ENCODE results near the gene ZNF783. TPM values are rescaled to one million over a fixed set of nuclear protein-coding genes. Genes with fewer than 3 reads are reported as not detected.
A peak's percentile ranks its signal among the peaks of the same experiment; 100 is the strongest.

Gene ZNF783
- total RNA-seq, 6 experiments from 2014 or later, result 1.5 to 4.9 (median 3.0) TPM

DNA sequence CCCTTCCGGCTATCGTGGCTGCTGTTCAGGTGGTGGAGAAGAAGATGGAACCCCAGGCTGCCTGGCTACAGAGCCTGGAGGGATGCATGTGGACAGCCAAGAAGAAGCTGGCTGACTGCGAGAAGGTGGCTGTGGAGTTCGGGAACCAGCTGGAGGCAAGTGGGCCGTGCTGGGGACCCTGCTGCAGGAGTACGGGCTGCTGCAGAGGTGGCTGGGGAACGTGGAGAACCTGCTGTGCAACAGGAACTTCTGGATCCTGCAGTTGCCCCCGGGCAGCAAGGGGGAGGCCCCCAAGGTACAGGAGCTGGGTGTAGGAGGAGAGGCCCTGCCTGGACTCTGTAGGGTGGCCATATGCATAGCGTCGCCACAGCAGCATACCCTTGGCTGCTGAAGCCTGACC, 25.6 kb downstream of the ZNF783 start:
- Histone ChIP-seq H3K27ac (no peak overlapping the region), H3K4me1 (peaks cover 0 to 30% (median 2%) of the 10 kb centered on the region in 4 donors), H3K9me3 (no peaks in the 10 kb centered on the region), H3K27me3 (no peaks in the 10 kb centered on the region), H3K4me3 (no peak overlapping the region), H3K36me3 (no peaks in the 10 kb centered on the region)
- intact Hi-C loops (cut with DNase I), result no loop called here
- TF ChIP-seq, protein P1, sequence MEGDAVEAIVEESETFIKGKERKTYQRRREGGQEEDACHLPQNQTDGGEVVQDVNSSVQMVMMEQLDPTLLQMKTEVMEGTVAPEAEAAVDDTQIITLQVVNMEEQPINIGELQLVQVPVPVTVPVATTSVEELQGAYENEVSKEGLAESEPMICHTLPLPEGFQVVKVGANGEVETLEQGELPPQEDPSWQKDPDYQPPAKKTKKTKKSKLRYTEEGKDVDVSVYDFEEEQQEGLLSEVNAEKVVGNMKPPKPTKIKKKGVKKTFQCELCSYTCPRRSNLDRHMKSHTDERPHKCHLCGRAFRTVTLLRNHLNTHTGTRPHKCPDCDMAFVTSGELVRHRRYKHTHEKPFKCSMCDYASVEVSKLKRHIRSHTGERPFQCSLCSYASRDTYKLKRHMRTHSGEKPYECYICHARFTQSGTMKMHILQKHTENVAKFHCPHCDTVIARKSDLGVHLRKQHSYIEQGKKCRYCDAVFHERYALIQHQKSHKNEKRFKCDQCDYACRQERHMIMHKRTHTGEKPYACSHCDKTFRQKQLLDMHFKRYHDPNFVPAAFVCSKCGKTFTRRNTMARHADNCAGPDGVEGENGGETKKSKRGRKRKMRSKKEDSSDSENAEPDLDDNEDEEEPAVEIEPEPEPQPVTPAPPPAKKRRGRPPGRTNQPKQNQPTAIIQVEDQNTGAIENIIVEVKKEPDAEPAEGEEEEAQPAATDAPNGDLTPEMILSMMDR (IDR thresholded peaks at IDR 0.05), result no peak
- no peak for TF ChIP-seq POLR2A (IDR thresholded peaks at IDR 0.05)
- no peak for ATAC-seq
- 91% methylated on average over 4 of the region's 10 CpGs for WGBS (ENCODE audit: insufficient coverage, low coverage, low lambda C conversion rate, missing lambda C conversion rate)
- DNase-seq, result peak in 1 of 3 donors; percentile 40

DNA sequence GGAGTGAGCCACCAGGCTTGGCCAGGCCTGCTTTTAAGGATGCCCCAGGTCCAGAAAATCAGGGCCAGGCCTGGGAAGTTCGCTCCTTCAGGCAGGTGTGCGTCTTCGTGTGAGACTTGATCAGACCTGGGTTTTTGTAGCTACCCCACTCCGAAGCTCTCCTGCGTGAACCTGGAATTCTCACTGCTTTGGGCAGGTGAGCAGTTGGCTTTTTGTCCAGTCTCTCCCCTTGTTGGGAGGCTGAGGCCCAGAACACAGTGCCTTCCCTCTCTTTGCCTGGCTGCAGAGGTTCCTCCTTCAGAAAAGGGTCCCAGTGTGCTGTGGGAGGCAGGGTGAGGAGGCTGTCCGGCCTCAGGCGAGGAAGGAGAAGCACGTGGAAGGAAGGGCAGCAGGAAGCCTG, 27.3 kb downstream of the ZNF783 start:
- TF ChIP-seq, protein P1 (IDR thresholded peaks at IDR 0.05), result no peak
- TF ChIP-seq POLR2A (IDR thresholded peaks at IDR 0.05), result no peak
- no peak for ATAC-seq
- DNase-seq, result no peak
- no peaks in the 10 kb centered on the region for H3K9me3 ChIP-seq
- intact Hi-C loops (cut with DNase I), result no loop called here
- no peak overlapping the region for H3K27ac ChIP-seq
- H3K4me3 ChIP-seq, result no peak overlapping the region
- WGBS (ENCODE audit: insufficient coverage, low coverage, low lambda C conversion rate, missing lambda C conversion rate), result 93% methylated on average over 5 of the region's 8 CpGs
- no peaks in the 10 kb centered on the region for H3K27me3 ChIP-seq
- H3K4me1 ChIP-seq, result peaks cover 0 to 23% (median 2%) of the 10 kb centered on the region in 4 donors
- H3K36me3 ChIP-seq, result no peaks in the 10 kb centered on the region

DNA sequence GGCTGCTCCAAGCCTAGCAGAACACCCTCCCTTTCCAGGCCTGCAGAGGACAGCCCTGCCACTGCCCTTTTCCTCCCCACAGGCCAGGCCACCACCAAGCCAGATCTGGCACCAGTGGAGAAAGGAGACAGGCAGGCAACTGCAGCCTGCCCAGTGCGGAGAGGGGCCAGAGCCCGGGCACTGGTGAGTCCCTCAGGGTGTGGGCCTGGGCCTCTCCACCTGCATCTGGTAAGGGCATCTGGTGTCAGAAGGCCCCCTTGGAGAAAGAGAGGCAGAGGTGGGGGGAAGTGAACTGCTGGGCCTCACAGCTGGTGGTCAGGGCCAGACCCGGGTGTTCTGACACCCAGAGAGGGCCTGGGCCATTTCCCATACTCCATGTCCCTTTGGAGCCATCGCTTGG, 27.9 kb downstream of the ZNF783 start:
- Histone ChIP-seq H3K27me3 (no peaks in the 10 kb centered on the region), H3K27ac (no peak overlapping the region), H3K4me1 (peaks cover 0 to 18% (median 2%) of the 10 kb centered on the region in 4 donors), H3K36me3 (no peaks in the 10 kb centered on the region), H3K9me3 (no peaks in the 10 kb centered on the region), H3K4me3 (no peak overlapping the region)
- intact Hi-C loops (cut with DNase I), result no loop called here
- WGBS (ENCODE audit: insufficient coverage, low coverage, low lambda C conversion rate, missing lambda C conversion rate), result no CpG with 5 or more reads among the region's 4 CpGs
- peak in 1 of 3 donors; percentile 37 for DNase-seq
- TF ChIP-seq, protein P1 (IDR thresholded peaks at IDR 0.05), result no peak
- no peak for TF ChIP-seq POLR2A (IDR thresholded peaks at IDR 0.05)
- ATAC-seq, result no peak

DNA sequence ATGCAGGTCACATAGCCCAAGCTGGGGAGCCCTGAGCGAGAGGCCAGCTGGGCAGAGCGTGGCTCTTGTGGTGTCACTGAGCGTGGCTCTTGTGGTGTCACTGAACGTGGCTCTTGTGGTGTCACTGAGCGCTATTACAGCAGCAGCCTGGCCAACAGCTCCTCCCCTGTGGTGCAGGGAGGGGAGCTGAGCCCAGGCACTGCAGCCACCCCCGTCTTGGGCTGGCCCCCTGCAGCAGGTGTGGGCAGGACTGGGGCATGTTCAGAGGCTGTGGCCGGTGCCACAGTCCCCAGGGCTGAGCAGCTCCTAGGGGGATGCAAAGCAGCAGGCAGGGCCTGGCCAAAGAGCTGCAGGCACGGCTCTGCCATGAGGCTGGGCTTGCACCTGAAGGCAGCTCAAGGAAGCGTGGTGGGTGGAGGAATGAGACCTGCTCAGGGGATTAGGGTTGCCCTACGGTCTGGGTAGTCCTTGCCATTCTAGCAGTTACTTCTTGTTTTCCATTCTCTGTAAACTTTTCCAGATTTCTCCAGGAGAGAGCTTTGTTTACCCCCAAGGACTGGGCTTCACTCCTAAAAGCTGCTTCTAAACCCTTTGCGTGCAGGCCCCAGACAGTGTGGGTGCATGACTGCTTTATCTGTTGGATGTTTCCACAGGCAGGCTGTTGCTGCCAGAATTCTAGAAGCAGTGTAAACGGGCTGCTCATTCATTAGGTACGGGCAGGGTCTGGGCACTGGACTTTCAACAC, 29.2 kb downstream of the ZNF783 start:
- H3K36me3 ChIP-seq, result no peaks in the 10 kb centered on the region
- intact Hi-C loops (cut with DNase I), result no loop called here
- TF ChIP-seq, protein P1 (IDR thresholded peaks at IDR 0.05), result no peak
- TF ChIP-seq POLR2A (IDR thresholded peaks at IDR 0.05), result no peak
- H3K4me1 ChIP-seq, result peaks cover 0 to 14% (median 2%) of the 10 kb centered on the region in 4 donors
- no peak for ATAC-seq
- H3K4me3 ChIP-seq, result no peak overlapping the region
- 67% methylated on average over 3 of the region's 13 CpGs for WGBS (ENCODE audit: insufficient coverage, low coverage, low lambda C conversion rate, missing lambda C conversion rate)
- H3K9me3 ChIP-seq, result no peaks in the 10 kb centered on the region
- no peak overlapping the region for H3K27ac ChIP-seq
- DNase-seq, result no peak
- H3K27me3 ChIP-seq, result no peaks in the 10 kb centered on the region
